GM10248 (cell line): ENCODE measurements around the gene PCDHGB6.

Experiments
- CTCF ChIA-PET: fragments of 300-600 bp; sonication (Branson Sonifier 250); formaldehyde crosslinking; extraction: SDS; loops from one replicate; lab custom pipeline; 2021; ENCODE audit warnings: antibody characterized with exemption; lab: Yijun Ruan, JAX
- POLR2A ChIA-PET: fragments of 350-650 bp; sonication (Branson Sonifier 250); formaldehyde crosslinking; extraction: SDS; loops from one replicate; lab custom pipeline; 2020; ENCODE audit warnings: antibody characterized with exemption; lab: Yijun Ruan, JAX
- DNase-seq: peaks from one replicate; pipeline ENCODE4 v3.0.0; 2012; ENCODE audit errors: extremely low spot score
- CTCF ChIP-seq: IDR thresholded peaks from 2 replicates; pipeline ENCODE4 v1.5.1; 2012; ENCODE audit warnings: mild to moderate bottlenecking, low read depth; ENCODE audit errors: extremely low read depth, missing control alignments, control extremely low read depth

The PCDHGB6 gene

GRCh38 chr5:141402553-141403243 lies 5.1 kb upstream of the PCDHGB6 start, which contains the start of gene PCDHGA9:
Gene PCDHGA9, plus strand, starts transcription at chr5:141402778. Its CDS starts 175 bp downstream, at chr5:141402953.
- ChIA-PET CTCF (interaction anchor here (1.4 to 1.5 kb wide), 3 partner anchors 15 to 165 kb away, joined by 3 to 6 read pairs (median 3); partner anchors contain the start of gene PCDHGB7), POLR2A (no interaction called here)
- DNase-seq: no peak

DNA sequence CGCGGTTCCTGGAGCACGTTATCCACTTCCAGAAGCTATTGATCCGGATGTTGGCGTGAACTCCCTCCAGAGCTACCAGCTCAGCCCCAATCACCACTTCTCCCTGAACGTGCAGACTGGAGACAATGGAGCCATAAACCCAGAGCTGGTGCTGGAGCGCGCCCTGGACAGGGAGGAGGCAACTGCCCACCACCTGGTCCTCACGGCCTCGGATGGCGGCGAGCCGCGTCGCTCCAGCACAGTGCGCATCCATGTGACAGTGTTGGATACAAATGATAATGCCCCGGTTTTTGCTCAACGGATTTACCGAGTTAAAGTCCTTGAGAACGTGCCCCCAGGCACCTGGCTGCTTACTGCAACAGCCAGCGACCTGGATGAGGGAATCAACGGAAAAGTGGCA lies 4.4 kb upstream of the PCDHGB6 start:
- DNase-seq: no peak
- ChIA-PET POLR2A (no interaction called here), CTCF (interaction anchor here (1.4 to 1.5 kb wide), 3 partner anchors 14 to 164 kb away, joined by 3 to 6 read pairs (median 3); partner anchors contain the start of gene PCDHGB7)
- no peak for TF ChIP-seq CTCF

More at GRCh38 chr5:141402553-141403243, 5.1 kb upstream of the PCDHGB6 start, which contains the start of gene PCDHGA9:
- TF ChIP-seq CTCF: peak; percentile 15

DNA sequence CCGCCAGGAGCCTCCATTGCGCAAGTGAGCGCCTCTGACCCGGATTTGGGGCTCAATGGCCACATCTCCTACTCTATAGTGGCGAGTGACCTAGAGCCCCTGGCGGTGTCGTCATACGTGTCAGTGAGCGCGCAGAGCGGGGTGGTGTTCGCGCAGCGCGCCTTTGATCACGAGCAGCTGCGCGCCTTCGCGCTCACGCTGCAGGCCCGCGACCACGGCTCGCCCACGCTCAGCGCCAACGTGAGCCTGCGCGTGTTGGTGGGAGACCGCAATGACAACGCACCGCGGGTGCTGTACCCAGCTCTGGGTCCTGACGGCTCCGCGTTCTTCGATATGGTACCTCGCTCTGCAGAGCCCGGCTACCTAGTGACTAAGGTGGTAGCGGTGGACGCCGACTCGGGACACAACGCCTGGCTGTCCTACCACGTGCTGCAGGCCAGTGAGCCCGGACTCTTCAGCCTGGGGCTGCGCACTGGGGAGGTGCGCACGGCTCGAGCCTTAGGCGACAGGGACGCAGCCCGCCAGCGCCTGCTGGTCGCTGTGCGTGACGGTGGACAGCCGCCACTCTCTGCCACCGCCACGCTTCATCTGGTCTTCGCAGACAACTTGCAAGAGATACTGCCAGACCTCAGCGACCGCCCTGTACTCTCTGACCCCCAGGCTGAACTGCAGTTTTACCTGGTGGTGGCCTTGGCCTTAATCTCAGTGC lies 1.9 kb downstream of the PCDHGB6 start:
- POLR2A ChIA-PET: no interaction called here
- CTCF ChIA-PET: interaction anchor here (1.0 to 2.6 kb wide), 3 partner anchors 11 to 148 kb away, joined by 3 to 8 read pairs (median 4); partner anchors contain the start of gene PCDHGA11
- DNase-seq: no peak
- no peak for TF ChIP-seq CTCF

DNA sequence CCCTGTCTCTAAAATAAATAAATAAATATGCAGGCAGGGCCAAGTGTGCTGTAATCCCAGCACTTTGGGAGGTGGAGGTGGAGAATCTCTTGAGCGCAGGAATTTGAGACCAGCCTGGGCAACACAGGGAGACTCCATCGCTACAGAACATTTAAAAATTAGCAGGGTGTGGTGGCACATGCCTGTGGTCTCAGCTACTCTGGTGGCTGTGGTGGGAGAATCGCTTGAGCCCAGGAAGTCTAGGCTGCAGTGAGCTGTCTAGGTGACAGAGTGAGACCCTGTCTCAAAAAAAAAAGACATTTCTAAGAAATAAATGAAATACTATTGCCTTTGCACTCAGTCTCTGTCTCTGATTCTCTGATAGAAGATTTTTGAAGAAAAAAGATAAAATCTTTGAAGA lies 3.8 kb downstream of the PCDHGB6 start:
- CTCF ChIA-PET: interaction anchor here (1.2 to 12.7 kb wide), 7 partner anchors 10 to 152 kb away, joined by 3 to 180 read pairs (median 53); partner anchors contain the start of genes PCDHGA1, PCDHGA11 and PCDHGB5
- POLR2A ChIA-PET: no interaction called here
- no peak for TF ChIP-seq CTCF

GRCh38 chr5:141412854-141413539 lies 5.2 kb downstream of the PCDHGB6 start, which contains the start of gene PCDHGA10:
Gene PCDHGA10, plus strand, starts transcription at chr5:141412987. Its CDS starts 189 bp downstream, at chr5:141413176.
- CTCF ChIA-PET: interaction anchor here (0.7 to 12.7 kb wide), 53 partner anchors 8 to 607 kb away, joined by 3 to 180 read pairs (median 5); partner anchors contain the start of genes HDAC3, PCDHB14, PCDHB15 and PCDHGA11
- peak; percentile 77 for TF ChIP-seq CTCF
- POLR2A ChIA-PET: no interaction called here
- DNase-seq: peak; percentile 73

More for the DNA sequence above, 3.8 kb downstream of the PCDHGB6 start:
- no peak for DNase-seq
